Measurements from ENCODE around the gene ZFYVE21. TPM values are rescaled to one million over a fixed set of nuclear protein-coding genes. Genes with fewer than 3 reads are reported as not detected.

The ZFYVE21 gene
- total RNA-seq, 1 experiment from 2014 or later = 31.3 TPM

GRCh38 chr14:103770500-103770899 lies 54.9 kb downstream of the ZFYVE21 start:
- Histone ChIP-seq H3K27ac (ENCODE audit: low read depth, low read length) (no peak overlapping the region), H3K79me2 (ENCODE audit: insufficient read depth, low read length) (no peaks in the 10 kb centered on the region), H3K4me1 (ENCODE audit: control insufficient read depth in 1 of 2, insufficient read depth in 2 of 2, low read length in 2 of 2) (no peaks in the 10 kb centered on the region), H3K9me2 (ENCODE audit: insufficient read depth) (no peaks in the 10 kb centered on the region), H3K27me3 (ENCODE audit: insufficient read depth, low read length) (no peaks in the 10 kb centered on the region), H3K36me3 (ENCODE audit: control insufficient read depth in 1 of 2, insufficient read depth in 2 of 2, low read length in 2 of 2) (no peaks in the 10 kb centered on the region), H4K20me1 (ENCODE audit: insufficient read depth) (no peaks in the 10 kb centered on the region), H3K4me3 (replicated peaks in 1 of 2; ENCODE audit: low read depth in 1 of 2, low read length in 2 of 2) (no peak overlapping the region), H3K4me2 (ENCODE audit: low read length) (no peak overlapping the region), H3K9me3 (ENCODE audit: control insufficient read depth in 1 of 2, insufficient read depth in 1 of 2, low read depth in 1 of 2, low read length in 2 of 2) (no peaks in the 10 kb centered on the region), H3K9ac (ENCODE audit: low read length) (no peak overlapping the region), H2AFZ (ENCODE audit: low read depth, low read length, poor library complexity, severe bottlenecking) (no peak overlapping the region)
- no peak for DNase-seq (ENCODE audit: low read depth, low spot score)
- no peak for TF ChIP-seq CBX3 (IDR thresholded peaks at IDR 0.05; ENCODE audit: low read depth)
- no peak for TF ChIP-seq ELF1 (IDR thresholded peaks at IDR 0.05; ENCODE audit: borderline replicate concordance, low read depth)
- no peak for TF ChIP-seq SIN3A (IDR thresholded peaks at IDR 0.05; ENCODE audit: low read depth)
- no TSS peak for BruUV-seq (replicated peaks)
- CTCF ChIA-PET = no interaction called here
- no peak for ATAC-seq
- POLR2A ChIA-PET = interaction anchor here (0.7 kb wide), 1 partner anchor 242 kb away, joined by 3 read pairs; no protein-coding TSS in a partner anchor
- intact Hi-C loops (cut with micrococcal nuclease) = no loop called here
- RAD21 ChIA-PET (ENCODE audit: low non-redundant PET in 1 of 2, low total read pairs in 2 of 2, uncharacterized antibody in 2 of 2, unreplicated experiment in 2 of 2) = no interaction called here

DNA sequence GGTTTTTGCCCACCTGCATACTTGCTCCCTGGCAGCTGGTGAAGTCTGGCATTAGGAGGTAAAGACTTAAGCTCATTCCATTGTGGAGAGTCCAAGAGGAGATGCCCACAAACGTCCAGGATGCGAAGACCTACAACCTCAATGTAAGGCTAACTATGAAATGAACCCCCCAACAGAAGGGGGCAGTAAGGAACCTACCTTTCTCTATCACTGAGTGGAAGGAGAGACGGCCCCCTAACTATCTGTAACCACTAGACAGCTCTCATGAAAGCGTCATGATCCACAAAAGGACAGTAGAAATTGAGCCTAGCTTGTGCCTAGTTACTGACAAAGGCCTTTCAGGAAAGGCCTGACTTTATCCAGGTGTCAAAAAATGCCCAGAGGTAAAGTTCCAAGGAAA lies 55.3 kb downstream of the ZFYVE21 start:
- ChIA-PET RAD21 (ENCODE audit: low non-redundant PET in 1 of 2, low total read pairs in 2 of 2, uncharacterized antibody in 2 of 2, unreplicated experiment in 2 of 2) (interaction anchor here in 1 of 2 experiments (0.6 kb wide), 1 partner anchor 212 kb away, joined by 3 read pairs; no protein-coding TSS in a partner anchor), CTCF (no interaction called here), POLR2A (interaction anchor here (0.7 kb wide), 1 partner anchor 243 kb away, joined by 3 read pairs; no protein-coding TSS in a partner anchor)
- peak; percentile 61; the same call in 1 of the 2 replicates for ATAC-seq
- H4K20me1 ChIP-seq (ENCODE audit: insufficient read depth) = no peaks in the 10 kb centered on the region
- intact Hi-C loops (cut with micrococcal nuclease) = no loop called here
- H3K9me3 ChIP-seq (ENCODE audit: control insufficient read depth in 1 of 2, insufficient read depth in 1 of 2, low read depth in 1 of 2, low read length in 2 of 2) = no peaks in the 10 kb centered on the region
- no TSS peak for BruUV-seq (replicated peaks)
- TF ChIP-seq CEBPB (IDR thresholded peaks at IDR 0.05; ENCODE audit: low read depth) (no peak), RAD21 (IDR thresholded peaks at IDR 0.05; ENCODE audit: low read depth) (peak; percentile 28; the same call in 1 of the 2 replicates)
- TF ChIP-seq, protein P1, sequence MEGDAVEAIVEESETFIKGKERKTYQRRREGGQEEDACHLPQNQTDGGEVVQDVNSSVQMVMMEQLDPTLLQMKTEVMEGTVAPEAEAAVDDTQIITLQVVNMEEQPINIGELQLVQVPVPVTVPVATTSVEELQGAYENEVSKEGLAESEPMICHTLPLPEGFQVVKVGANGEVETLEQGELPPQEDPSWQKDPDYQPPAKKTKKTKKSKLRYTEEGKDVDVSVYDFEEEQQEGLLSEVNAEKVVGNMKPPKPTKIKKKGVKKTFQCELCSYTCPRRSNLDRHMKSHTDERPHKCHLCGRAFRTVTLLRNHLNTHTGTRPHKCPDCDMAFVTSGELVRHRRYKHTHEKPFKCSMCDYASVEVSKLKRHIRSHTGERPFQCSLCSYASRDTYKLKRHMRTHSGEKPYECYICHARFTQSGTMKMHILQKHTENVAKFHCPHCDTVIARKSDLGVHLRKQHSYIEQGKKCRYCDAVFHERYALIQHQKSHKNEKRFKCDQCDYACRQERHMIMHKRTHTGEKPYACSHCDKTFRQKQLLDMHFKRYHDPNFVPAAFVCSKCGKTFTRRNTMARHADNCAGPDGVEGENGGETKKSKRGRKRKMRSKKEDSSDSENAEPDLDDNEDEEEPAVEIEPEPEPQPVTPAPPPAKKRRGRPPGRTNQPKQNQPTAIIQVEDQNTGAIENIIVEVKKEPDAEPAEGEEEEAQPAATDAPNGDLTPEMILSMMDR (IDR thresholded peaks at IDR 0.05 in 2 of 3, conservative IDR thresholded peaks at IDR 0.05 in 1 of 3; ENCODE audit: borderline replicate concordance in 1 of 3, insufficient read depth in 1 of 3, low read depth in 2 of 3, low read length in 2 of 3) = peak in 1 of 3 experiments; percentile 22; a peak in 2 of 6 replicates
- H3K27ac ChIP-seq (ENCODE audit: low read depth, low read length) = no peak overlapping the region
- no peaks in the 10 kb centered on the region; a peak in 1 of 4 replicates for H3K36me3 ChIP-seq (ENCODE audit: control insufficient read depth in 1 of 2, insufficient read depth in 2 of 2, low read length in 2 of 2)
- H3K9ac ChIP-seq (ENCODE audit: low read length) = no peak overlapping the region
- no peak overlapping the region for H2AFZ ChIP-seq (ENCODE audit: low read depth, low read length, poor library complexity, severe bottlenecking)
- no peak for DNase-seq (ENCODE audit: low read depth, low spot score)
- no peaks in the 10 kb centered on the region for H3K79me2 ChIP-seq (ENCODE audit: insufficient read depth, low read length)
- H3K4me3 ChIP-seq (replicated peaks in 1 of 2; ENCODE audit: low read depth in 1 of 2, low read length in 2 of 2) = no peak overlapping the region
- H3K9me2 ChIP-seq (ENCODE audit: insufficient read depth) = no peaks in the 10 kb centered on the region
- no peak overlapping the region for H3K4me2 ChIP-seq (ENCODE audit: low read length)
- no peaks in the 10 kb centered on the region for H3K27me3 ChIP-seq (ENCODE audit: insufficient read depth, low read length)
- no peaks in the 10 kb centered on the region for H3K4me1 ChIP-seq (ENCODE audit: control insufficient read depth in 1 of 2, insufficient read depth in 2 of 2, low read length in 2 of 2)
